A549 (cell line): ENCODE measurements around the gene ALKBH2. TPM values are rescaled to one million over a fixed set of nuclear protein-coding genes. Genes with fewer than 3 reads are reported as not detected.

Experiments
- ATAC-seq, 2 experiments: fragments of 200-7000 bp in 1 of 2; fragments of >200 bp in 1 of 2; cut with Nextera tagmentation in 1 of 2; cut with Tn5 transposase in 1 of 2; 3 replicates each; pipeline versions ENCODE4 v1.8.0 to v1.9.1; 2018 to 2020; ENCODE audit warnings: mild to moderate bottlenecking in 1 of 2, moderate library complexity in 1 of 2
- CTCF ChIA-PET: fragments of 300-600 bp; sonication (Branson Sonifier 250); formaldehyde crosslinking; extraction: SDS; loops from one replicate; lab custom pipeline; 2021; ENCODE audit warnings: antibody characterized with exemption, inconsistent platforms; lab: Yijun Ruan, JAX
- POLR2A ChIA-PET: fragments of 350-600 bp; formaldehyde crosslinking; extraction: SDS; loops from one replicate; lab custom pipeline; 2021; ENCODE audit warnings: antibody characterized with exemption, inconsistent platforms; lab: Yijun Ruan, JAX
- DNase-seq, 2 experiments: peaks; one replicate each; pipeline versions ENCODE4 v3.0.0 to v3.0.0-alpha.2; 2011 to 2016; ENCODE audit warnings: low read depth in 1 of 2, low spot score in 1 of 2
- FAIRE-seq: peaks from 2 replicates; lab custom pipeline; 2011; peaks lifted over from hg19 to GRCh38; lab: Jason Lieb, UNC
- H3K27ac ChIP-seq, 2 experiments: fragments of >200 bp; sonication (Bioruptor Twin); formaldehyde crosslinking; 3 replicates each; pipeline ENCODE4 v1.5.1; 2016 to 2017
- H3K4me1 ChIP-seq: fragments of >200 bp; sonication (Bioruptor Twin); formaldehyde crosslinking; 3 replicates; pipeline ENCODE4 v1.6.1; 2016
- H3K4me2 ChIP-seq: fragments of >200 bp; sonication (Bioruptor Twin); formaldehyde crosslinking; 3 replicates; pipeline ENCODE4 v1.6.1; 2016
- H3K4me3 ChIP-seq: fragments of >200 bp; sonication (Bioruptor Twin); formaldehyde crosslinking; 3 replicates; pipeline ENCODE4 v1.5.1; 2016
- H3K9me3 ChIP-seq: fragments of >200 bp; sonication (Bioruptor Twin); formaldehyde crosslinking; 3 replicates; pipeline ENCODE4 v1.6.1; 2016
- CEBPB ChIP-seq, 2 experiments: fragments of >200 bp in 1 of 2; sonication (Bioruptor Twin) in 1 of 2; formaldehyde crosslinking in 1 of 2; IDR thresholded peaks; 2 replicates each; pipeline ENCODE4 v1.6.1; 2012 to 2016
- CHD2 ChIP-seq: fragments of 150-350 bp; IDR thresholded peaks from 2 replicates; pipeline ENCODE4 v1.6.1; 2014; ENCODE audit warnings: low read length; ENCODE audit not compliant: partially characterized antibody
- CHD4 ChIP-seq: fragments of 200-600 bp; sonication (generic); IDR thresholded peaks from 2 replicates; pipeline ENCODE4 v1.6.1; 2016; ENCODE audit warnings: antibody characterized with exemption, mild to moderate bottlenecking, borderline replicate concordance
- EHMT2 ChIP-seq: fragments of 200-600 bp; sonication (generic); IDR thresholded peaks from 2 replicates; pipeline ENCODE4 v1.6.1; 2016; ENCODE audit warnings: antibody characterized with exemption, low read depth, mild to moderate bottlenecking, moderate library complexity
- FOSB ChIP-seq: fragments of 250-450 bp; sonication (Bioruptor Pico); IDR thresholded peaks from 2 replicates; pipeline ENCODE4 v1.5.0; 2020; ENCODE audit warnings: mild to moderate bottlenecking, moderate library complexity
- HDAC2 ChIP-seq: fragments of 200-600 bp; sonication (generic); IDR thresholded peaks from 2 replicates; pipeline ENCODE4 v1.6.1; 2016
- HEYL ChIP-seq: fragments of 250-450 bp; sonication (Bioruptor Pico); IDR thresholded peaks from 2 replicates; pipeline ENCODE4 v1.8.0; 2021; ENCODE audit warnings: mild to moderate bottlenecking, moderate library complexity
- HMGXB4 ChIP-seq: fragments of 250-450 bp; sonication (Bioruptor Pico); IDR thresholded peaks from 2 replicates; pipeline ENCODE4 v1.5.0; 2021; ENCODE audit warnings: mild to moderate bottlenecking, moderate library complexity, borderline replicate concordance
- HOXA7 ChIP-seq: fragments of 250-450 bp; sonication (Bioruptor Pico); IDR thresholded peaks from 2 replicates; pipeline ENCODE4 v1.5.0; 2020; ENCODE audit warnings: mild to moderate bottlenecking, moderate library complexity
- JUNB ChIP-seq: fragments of >200 bp; sonication (Bioruptor Twin); formaldehyde crosslinking; IDR thresholded peaks from 2 replicates; pipeline ENCODE4 v1.6.1; 2016
- KDM1A ChIP-seq: fragments of 200-600 bp; sonication (generic); IDR thresholded peaks from 2 replicates; pipeline ENCODE4 v1.6.1; 2016; ENCODE audit warnings: low read depth, mild to moderate bottlenecking
- MAFK ChIP-seq: fragments of 450-650 bp; IDR thresholded peaks from 2 replicates; pipeline ENCODE4 v1.6.1; 2014; ENCODE audit not compliant: partially characterized antibody
- MAZ ChIP-seq: fragments of 150-350 bp; IDR thresholded peaks from 2 replicates; pipeline ENCODE4 v1.6.1; 2014; ENCODE audit warnings: antibody characterized with exemption, low read depth, low read length, borderline replicate concordance
- MYC ChIP-seq: IDR thresholded peaks from 2 replicates; pipeline ENCODE4 v1.6.1; 2012; ENCODE audit warnings: mild to moderate bottlenecking, inconsistent platforms, low read length, improper control_type of control experiment, borderline replicate concordance
- NFE2L2 ChIP-seq: fragments of 150-350 bp; conservative IDR thresholded peaks from 2 replicates; pipeline ENCODE4 v1.6.1; 2014; ENCODE audit warnings: low read length
- NR3C1 ChIP-seq: fragments of >200 bp; sonication (Bioruptor Twin); formaldehyde crosslinking; IDR thresholded peaks from 3 replicates; pipeline ENCODE4 v1.6.1; 2017
- RAD21 ChIP-seq, 2 experiments: fragments of >200 bp in 1 of 2; sonication (Bioruptor Twin) in 1 of 2; formaldehyde crosslinking in 1 of 2; IDR thresholded peaks in 1 of 2; conservative IDR thresholded peaks in 1 of 2; 2 replicates in 1 of 2; 3 replicates in 1 of 2; pipeline ENCODE4 v1.6.1; 2012 to 2018; ENCODE audit warnings: inconsistent platforms in 1 of 2
- RCOR1 ChIP-seq: fragments of 150-350 bp; IDR thresholded peaks from 2 replicates; pipeline ENCODE4 v1.6.1; 2014; ENCODE audit warnings: antibody characterized with exemption, low read length, low read depth
- REST ChIP-seq: fragments of 200-600 bp; sonication (generic); IDR thresholded peaks from 2 replicates; pipeline ENCODE4 v1.6.1; 2016; ENCODE audit warnings: antibody characterized with exemption, mild to moderate bottlenecking, moderate library complexity
- RFX5 ChIP-seq: fragments of 450-650 bp; IDR thresholded peaks from 2 replicates; pipeline ENCODE4 v1.7.1; 2014; ENCODE audit warnings: antibody characterized with exemption, mild to moderate bottlenecking, moderate library complexity
- TFCP2L1 ChIP-seq: fragments of 250-450 bp; sonication (Bioruptor Pico); IDR thresholded peaks from 2 replicates; pipeline ENCODE4 v1.5.0; 2021; ENCODE audit warnings: mild to moderate bottlenecking
- USF2 ChIP-seq: fragments of 450-650 bp; IDR thresholded peaks from 2 replicates; pipeline ENCODE4 v1.6.1; 2014; ENCODE audit warnings: antibody characterized with exemption
- ZC3H11A ChIP-seq: fragments of 450-650 bp; IDR thresholded peaks from 2 replicates; pipeline ENCODE4 v1.6.1; 2014; ENCODE audit warnings: antibody characterized with exemption, mild to moderate bottlenecking
- ZFP36 ChIP-seq: fragments of 450-650 bp; IDR thresholded peaks from 2 replicates; pipeline ENCODE4 v1.6.1; 2014; ENCODE audit warnings: borderline replicate concordance; ENCODE audit not compliant: partially characterized antibody
- ZNF302 ChIP-seq: fragments of 250-450 bp; sonication (Bioruptor Pico); IDR thresholded peaks from 2 replicates; pipeline ENCODE4 v1.9.0; 2021; ENCODE audit warnings: inconsistent platforms, mild to moderate bottlenecking, moderate library complexity
- WGBS: methylation state at CpG from one replicate; pipeline ENCODE4 v1.1.6; 2017; ENCODE audit errors: missing lambda C conversion rate; 5-methylcytosine and 5-hydroxymethylcytosine counted together
- polyA plus RNA-seq, 4 experiments: library from polyadenylated mRNA; depleted of rRNA in 3 of 4; stranded (reverse); fragments of >200 nt; fragmentation: RNase III in 1 of 4; extraction: RNeasy Plus Mini Kit Qiagen cat#74134 plus additional on column Dnase treatment in 1 of 4; gene quantifications; 2 replicates in 3 of 4; 3 replicates in 1 of 4; pipeline ENCODE4 v1.2.3, GENCODE V29; 2011 to 2017
- TF ChIP-seq, protein P1 (sequence below): IDR thresholded peaks from 2 replicates; pipeline ENCODE4 v1.6.1; 2012; ENCODE audit warnings: low read depth, borderline replicate concordance

The ALKBH2 gene
- polyA plus RNA-seq, 2 of the 4 experiments (the other 2 are of a cell fraction): 53.9 to 57.7 TPM

GRCh38 chr12:109065154-109065852 is 28.0 kb downstream of the ALKBH2 start:
- no peaks in the 10 kb centered on the region for H3K4me1 ChIP-seq
- no peak for ATAC-seq
- no peak overlapping the region for H3K27ac ChIP-seq
- CTCF ChIA-PET: interaction anchor here (0.7 to 0.9 kb wide), 2 partner anchors 15 to 22 kb away, joined by 4 to 5 read pairs; no protein-coding TSS in a partner anchor
- 76% methylated on average over 5 of the region's 5 CpGs for WGBS
- no peak overlapping the region for H3K4me3 ChIP-seq
- no peak for DNase-seq
- TF ChIP-seq HDAC2: no peak
- no peak for TF ChIP-seq ZC3H11A
- TF ChIP-seq TFCP2L1 (CRISPR knock-in tag): no peak
- TF ChIP-seq RAD21 (conservative IDR thresholded peaks at IDR 0.05 in 1 of 2, IDR thresholded peaks at IDR 0.05 in 1 of 2): no peak
- no peak for TF ChIP-seq NFE2L2
- TF ChIP-seq RFX5: no peak
- TF ChIP-seq JUNB: no peak
- TF ChIP-seq FOSB (CRISPR knock-in tag): no peak
- TF ChIP-seq MAFK: no peak
- TF ChIP-seq HEYL (CRISPR knock-in tag): no peak
- TF ChIP-seq MAZ: no peak
- TF ChIP-seq HMGXB4 (CRISPR knock-in tag): no peak
- TF ChIP-seq, protein P1, sequence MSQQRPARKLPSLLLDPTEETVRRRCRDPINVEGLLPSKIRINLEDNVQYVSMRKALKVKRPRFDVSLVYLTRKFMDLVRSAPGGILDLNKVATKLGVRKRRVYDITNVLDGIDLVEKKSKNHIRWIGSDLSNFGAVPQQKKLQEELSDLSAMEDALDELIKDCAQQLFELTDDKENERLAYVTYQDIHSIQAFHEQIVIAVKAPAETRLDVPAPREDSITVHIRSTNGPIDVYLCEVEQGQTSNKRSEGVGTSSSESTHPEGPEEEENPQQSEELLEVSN: no peak
- TF ChIP-seq HOXA7 (CRISPR knock-in tag): no peak
- POLR2A ChIA-PET: no interaction called here
- no peak overlapping the region for H3K4me2 ChIP-seq
- peaks cover 3% of the 10 kb centered on the region; the same call in 1 of the 3 replicates for H3K9me3 ChIP-seq
- no peak for FAIRE-seq

GRCh38 chr12:109064143-109064542 is 29.1 kb downstream of the ALKBH2 start:
- no peak overlapping the region for H3K27ac ChIP-seq
- no peaks in the 10 kb centered on the region for H3K4me1 ChIP-seq
- TF ChIP-seq RCOR1 (no peak), USF2 (no peak), ZFP36 (no peak), HEYL (CRISPR knock-in tag) (no peak), NR3C1 (no peak)
- ChIA-PET POLR2A (interaction anchor here (0.7 kb wide), 1 partner anchor 19 kb away, joined by 4 read pairs; no protein-coding TSS in a partner anchor), CTCF (no interaction called here)
- no peak overlapping the region for H3K4me3 ChIP-seq
- DNase-seq (no peak), ATAC-seq (no peak), FAIRE-seq (no peak)
- peaks cover 3% of the 10 kb centered on the region; the same call in 1 of the 3 replicates for H3K9me3 ChIP-seq
- H3K4me2 ChIP-seq: no peak overlapping the region
- 84% methylated on average over 3 of the region's 3 CpGs for WGBS

- CTCF ChIA-PET: interaction anchor here (0.7 to 1.7 kb wide), 3 partner anchors 23 to 34 kb away, joined by 3 to 4 read pairs (median 3); partner anchors contain the start of gene ALKBH2
- FAIRE-seq: no peak
Observed at GRCh38 chr12:109058773-109059172, 34.5 kb downstream of the ALKBH2 start.

More at GRCh38 chr12:109058773-109059172, 34.5 kb downstream of the ALKBH2 start:
- H3K4me1 ChIP-seq: peaks cover 1% of the 10 kb centered on the region
- ATAC-seq (no peak), DNase-seq (no peak)
- 85% methylated on average over 6 of the region's 6 CpGs for WGBS
- no peak overlapping the region for H3K27ac ChIP-seq
- POLR2A ChIA-PET: no interaction called here
- peaks cover 3% of the 10 kb centered on the region; the same call in 1 of the 3 replicates for H3K9me3 ChIP-seq
- no peak overlapping the region for H3K4me3 ChIP-seq
- TF ChIP-seq REST: no peak
- TF ChIP-seq CEBPB (IDR thresholded peaks at IDR 0.05): no peak
- no peak for TF ChIP-seq CHD4
- no peak for TF ChIP-seq ZC3H11A
- TF ChIP-seq EHMT2: no peak
- no peak for TF ChIP-seq KDM1A
- no peak for TF ChIP-seq CHD2
- TF ChIP-seq MYC: no peak
- TF ChIP-seq HOXA7 (CRISPR knock-in tag): no peak
- TF ChIP-seq ZNF302 (CRISPR knock-in tag): no peak
- TF ChIP-seq USF2: no peak
- no peak overlapping the region for H3K4me2 ChIP-seq
